Panc1 (cell line): Measurements from ENCODE around the gene AGPAT1. TPM values are rescaled to one million over a fixed set of nuclear protein-coding genes. Genes with fewer than 3 reads are reported as not detected.

Experiments
- ATAC-seq: fragments of 200-7000 bp; cut with Tn5 transposase; 2 replicates; pipeline ENCODE4 v1.9.1; 2020; ENCODE audit warnings: mild to moderate bottlenecking, moderate library complexity
- BruUV-seq: library from RNA; stranded (reverse); fragments of 400-500 nt; replicated peaks from 2 replicates; lab custom pipeline; 2021; lab: Mats Ljungman, UMichigan
- CTCF ChIA-PET: fragments of 300-600 bp; sonication (Branson Sonifier 250); formaldehyde crosslinking; loops from one replicate; lab custom pipeline; 2022; ENCODE audit warnings: antibody characterized with exemption; lab: Charles Lee
- POLR2A ChIA-PET: fragments of 300-600 bp; sonication (Branson Sonifier 250); formaldehyde crosslinking; loops from one replicate; lab custom pipeline; 2022; ENCODE audit warnings: antibody characterized with exemption; lab: Charles Lee
- DNase-seq: peaks from one replicate; pipeline ENCODE4 v3.0.0-alpha.2; 2010; ENCODE audit warnings: low read depth, low spot score
- H3K27ac ChIP-seq: 2 replicates; pipeline ENCODE4 v1.5.1; 2011; ENCODE audit warnings: mild to moderate bottlenecking, low read length, inconsistent platforms
- H3K27me3 ChIP-seq: fragments of 200-500 bp; sonication (Bioruptor generic); 2 replicates; pipeline ENCODE4 v1.6.0; 2014; ENCODE audit warnings: low read length, inconsistent platforms; ENCODE audit not compliant: control insufficient read depth, insufficient read depth
- H3K36me3 ChIP-seq: fragments of 200-500 bp; sonication (Bioruptor generic); 2 replicates; pipeline ENCODE4 v1.5.1; 2014; ENCODE audit warnings: inconsistent platforms, mild to moderate bottlenecking, low read length, moderate library complexity; ENCODE audit not compliant: control insufficient read depth, insufficient read depth
- H3K4me1 ChIP-seq: 2 replicates; pipeline ENCODE4 v1.5.1; 2011; ENCODE audit warnings: inconsistent platforms, mild to moderate bottlenecking, low read length, moderate library complexity; ENCODE audit not compliant: control insufficient read depth, insufficient read depth
- H3K4me3 ChIP-seq, 2 experiments: 2 replicates each; pipeline ENCODE4 v1.5.1; 2011 to 2012; ENCODE audit warnings: low read depth in 2 of 2, low read length in 2 of 2, mild to moderate bottlenecking in 2 of 2, inconsistent platforms in 1 of 2, moderate library complexity in 1 of 2
- H3K9me3 ChIP-seq: fragments of 200-500 bp; sonication (Bioruptor generic); 2 replicates; pipeline ENCODE4 v1.5.1; 2014; ENCODE audit warnings: low read depth, mild to moderate bottlenecking, inconsistent platforms, low read length, moderate library complexity; ENCODE audit not compliant: control insufficient read depth, insufficient read depth
- POLR2AphosphoS5 ChIP-seq: IDR thresholded peaks from 2 replicates; pipeline ENCODE4 v1.6.1; 2012; ENCODE audit warnings: mild to moderate bottlenecking, low read depth, low read length, moderate library complexity
- SIN3A ChIP-seq: IDR thresholded peaks from 2 replicates; pipeline ENCODE4 v1.6.1; 2012; ENCODE audit warnings: low read depth, mild to moderate bottlenecking, low read length, moderate library complexity, borderline replicate concordance; ENCODE audit not compliant: insufficient read depth
- TCF7L2 ChIP-seq: IDR thresholded peaks from 2 replicates; pipeline ENCODE4 v1.6.1; 2011; ENCODE audit warnings: mild to moderate bottlenecking, low read depth, low read length, inconsistent platforms
- in situ Hi-C: cut with HindIII; loops from 2 replicates; pipeline ENCODE4 v1.10.0; 2016; ENCODE audit warnings: low sequenced_read_pairs, low pct_unique_long_range_greater_than_20kb
- intact Hi-C: fragments of 100-400 bp; cut with micrococcal nuclease; formaldehyde crosslinking; loops from one replicate; pipeline ENCODE4 v1.10.0; 2022; ENCODE audit not compliant: unreplicated experiment
- total RNA-seq: library from RNA; stranded (reverse); gene quantifications from one replicate; pipeline ENCODE4 v1.2.1, GENCODE V29; 2021; ENCODE audit not compliant: unreplicated experiment
- TF ChIP-seq, protein P1 (sequence below), 2 experiments: IDR thresholded peaks; 2 replicates each; pipeline ENCODE4 v1.6.1; 2011 to 2012; ENCODE audit warnings: low read depth in 2 of 2, control low read depth in 1 of 2, low read length in 1 of 2, mild to moderate bottlenecking in 1 of 2, moderate library complexity in 1 of 2; ENCODE audit not compliant: insufficient read depth in 1 of 2
- TF ChIP-seq, protein P2 (sequence below): fragments of 450-650 bp; IDR thresholded peaks from 2 replicates; pipeline ENCODE4 v1.5.1; 2017; ENCODE audit warnings: mild to moderate bottlenecking

AGPAT1 gene
- total RNA-seq, 1 experiment from 2014 or later, result 88.4 TPM

DNA sequence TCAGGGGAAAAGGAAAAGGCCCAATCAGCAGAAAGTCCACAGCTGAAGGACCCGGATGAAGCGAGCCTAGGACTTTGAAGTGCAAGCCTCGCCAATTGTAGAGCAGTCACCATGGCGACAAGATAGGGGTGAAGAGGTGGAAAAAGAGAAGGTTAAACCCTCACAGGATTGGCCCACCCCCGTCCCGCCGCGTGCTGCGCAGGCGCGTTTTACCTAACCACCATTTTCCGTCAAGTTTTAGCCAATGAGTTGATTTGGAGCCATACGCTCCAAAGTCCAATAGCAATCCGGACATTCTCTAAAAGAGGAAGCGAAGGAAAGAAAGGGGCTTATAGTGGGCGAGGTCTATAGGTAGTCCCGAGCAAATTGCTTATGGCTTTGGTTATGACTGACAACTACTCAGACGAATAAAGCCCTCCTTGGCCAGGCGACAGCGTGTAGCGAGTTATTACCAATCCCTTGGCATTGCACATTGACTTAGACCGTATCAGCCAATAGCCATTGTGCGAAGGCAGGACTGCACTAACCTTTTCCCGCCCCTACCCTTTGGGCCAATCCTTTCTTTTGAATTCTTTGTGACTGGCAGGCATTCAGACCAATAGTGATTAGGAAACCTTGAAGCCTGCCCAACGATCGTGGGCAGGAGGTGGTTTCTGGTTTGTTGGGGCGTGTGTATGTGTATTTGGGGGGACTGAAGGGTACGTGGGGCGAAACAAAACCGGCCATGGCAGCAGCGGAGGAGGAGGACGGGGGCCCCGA, 2.1 kb upstream of the AGPAT1 start, which contains the start of gene RNF5:
Gene RNF5, plus strand, starts transcription at position 618 of the 759 bp plus-strand sequence. Its CDS starts 107 bp downstream, at position 725.
- in situ Hi-C loops, result no loop called here
- H3K4me1 ChIP-seq, result peaks cover 35% of the 10 kb centered on the region
- H3K27ac ChIP-seq, result peak within 1 kb of the TSS; percentile 98
- ChIA-PET POLR2A (interaction anchor here (1.0 to 1.1 kb wide), 2 partner anchors 18 to 88 kb away, joined by 3 to 4 read pairs; no protein-coding TSS in a partner anchor), CTCF (interaction anchor here (0.6 to 1.4 kb wide), 2 partner anchors 14 to 18 kb away, joined by 3 read pairs; no protein-coding TSS in a partner anchor)
- no peaks in the 10 kb centered on the region for H3K9me3 ChIP-seq
- peak within 1 kb of the TSS; percentile 61 to 64 for H3K4me3 ChIP-seq
- no TSS peak for BruUV-seq
- DNase-seq, result peak; percentile 99
- peak; percentile 89 for ATAC-seq
- intact Hi-C loops, result no loop called here
- H3K27me3 ChIP-seq, result no peaks in the 10 kb centered on the region
- TF ChIP-seq SIN3A (0 out of 2 replicates have a peak, but pooled peaks have one; percentile 26), TCF7L2 (peak; percentile 99), POLR2AphosphoS5 (no peak)
- TF ChIP-seq, protein P1, sequence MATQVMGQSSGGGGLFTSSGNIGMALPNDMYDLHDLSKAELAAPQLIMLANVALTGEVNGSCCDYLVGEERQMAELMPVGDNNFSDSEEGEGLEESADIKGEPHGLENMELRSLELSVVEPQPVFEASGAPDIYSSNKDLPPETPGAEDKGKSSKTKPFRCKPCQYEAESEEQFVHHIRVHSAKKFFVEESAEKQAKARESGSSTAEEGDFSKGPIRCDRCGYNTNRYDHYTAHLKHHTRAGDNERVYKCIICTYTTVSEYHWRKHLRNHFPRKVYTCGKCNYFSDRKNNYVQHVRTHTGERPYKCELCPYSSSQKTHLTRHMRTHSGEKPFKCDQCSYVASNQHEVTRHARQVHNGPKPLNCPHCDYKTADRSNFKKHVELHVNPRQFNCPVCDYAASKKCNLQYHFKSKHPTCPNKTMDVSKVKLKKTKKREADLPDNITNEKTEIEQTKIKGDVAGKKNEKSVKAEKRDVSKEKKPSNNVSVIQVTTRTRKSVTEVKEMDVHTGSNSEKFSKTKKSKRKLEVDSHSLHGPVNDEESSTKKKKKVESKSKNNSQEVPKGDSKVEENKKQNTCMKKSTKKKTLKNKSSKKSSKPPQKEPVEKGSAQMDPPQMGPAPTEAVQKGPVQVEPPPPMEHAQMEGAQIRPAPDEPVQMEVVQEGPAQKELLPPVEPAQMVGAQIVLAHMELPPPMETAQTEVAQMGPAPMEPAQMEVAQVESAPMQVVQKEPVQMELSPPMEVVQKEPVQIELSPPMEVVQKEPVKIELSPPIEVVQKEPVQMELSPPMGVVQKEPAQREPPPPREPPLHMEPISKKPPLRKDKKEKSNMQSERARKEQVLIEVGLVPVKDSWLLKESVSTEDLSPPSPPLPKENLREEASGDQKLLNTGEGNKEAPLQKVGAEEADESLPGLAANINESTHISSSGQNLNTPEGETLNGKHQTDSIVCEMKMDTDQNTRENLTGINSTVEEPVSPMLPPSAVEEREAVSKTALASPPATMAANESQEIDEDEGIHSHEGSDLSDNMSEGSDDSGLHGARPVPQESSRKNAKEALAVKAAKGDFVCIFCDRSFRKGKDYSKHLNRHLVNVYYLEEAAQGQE (IDR thresholded peaks at IDR 0.05; ENCODE audit: insufficient read depth in 1 of 2, low read depth in 2 of 2, low read length in 1 of 2), result no peak
- TF ChIP-seq, protein P2, sequence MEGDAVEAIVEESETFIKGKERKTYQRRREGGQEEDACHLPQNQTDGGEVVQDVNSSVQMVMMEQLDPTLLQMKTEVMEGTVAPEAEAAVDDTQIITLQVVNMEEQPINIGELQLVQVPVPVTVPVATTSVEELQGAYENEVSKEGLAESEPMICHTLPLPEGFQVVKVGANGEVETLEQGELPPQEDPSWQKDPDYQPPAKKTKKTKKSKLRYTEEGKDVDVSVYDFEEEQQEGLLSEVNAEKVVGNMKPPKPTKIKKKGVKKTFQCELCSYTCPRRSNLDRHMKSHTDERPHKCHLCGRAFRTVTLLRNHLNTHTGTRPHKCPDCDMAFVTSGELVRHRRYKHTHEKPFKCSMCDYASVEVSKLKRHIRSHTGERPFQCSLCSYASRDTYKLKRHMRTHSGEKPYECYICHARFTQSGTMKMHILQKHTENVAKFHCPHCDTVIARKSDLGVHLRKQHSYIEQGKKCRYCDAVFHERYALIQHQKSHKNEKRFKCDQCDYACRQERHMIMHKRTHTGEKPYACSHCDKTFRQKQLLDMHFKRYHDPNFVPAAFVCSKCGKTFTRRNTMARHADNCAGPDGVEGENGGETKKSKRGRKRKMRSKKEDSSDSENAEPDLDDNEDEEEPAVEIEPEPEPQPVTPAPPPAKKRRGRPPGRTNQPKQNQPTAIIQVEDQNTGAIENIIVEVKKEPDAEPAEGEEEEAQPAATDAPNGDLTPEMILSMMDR, result no peak
- H3K36me3 ChIP-seq, result 0 out of 2 replicates have a peak, but pooled peaks cover 3% of the 10 kb centered on the region

DNA sequence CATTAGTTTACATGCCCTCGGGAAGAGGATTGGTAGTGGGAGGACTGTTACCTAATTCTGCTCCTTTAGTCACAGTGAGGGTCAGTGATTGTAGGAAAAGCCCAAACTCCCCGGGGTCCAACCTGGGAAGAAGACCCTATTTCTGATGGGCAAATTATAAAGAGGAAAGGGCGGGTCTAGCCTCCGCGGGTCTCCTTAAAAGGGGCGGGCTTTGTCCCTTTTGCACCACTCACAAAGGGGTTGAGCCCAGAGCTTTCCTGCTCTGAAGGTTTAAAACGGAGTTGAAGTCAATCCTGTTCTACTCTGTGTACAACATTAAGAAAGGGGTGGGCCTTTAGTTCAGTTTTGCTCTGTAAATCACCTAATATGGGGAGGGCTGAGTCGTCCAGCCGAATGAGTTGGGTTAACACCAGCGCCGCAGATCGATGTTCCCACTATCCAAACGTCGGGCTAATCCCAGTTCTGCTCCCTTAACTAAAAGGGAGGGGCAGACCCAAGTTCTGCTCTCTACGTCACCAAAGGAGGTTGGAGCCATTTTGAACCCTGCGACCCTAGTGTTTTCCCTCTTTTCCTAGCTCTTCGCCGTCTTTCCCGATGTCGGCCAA, 1.4 kb upstream of the AGPAT1 start:
- peak overlapping the region; percentile 61 to 64 for H3K4me3 ChIP-seq
- in situ Hi-C loops (no loop called here), intact Hi-C loops (no loop called here)
- 0 out of 2 replicates have a peak, but pooled peaks cover 3% of the 10 kb centered on the region for H3K36me3 ChIP-seq
- DNase-seq, result no peak
- no peaks in the 10 kb centered on the region for H3K27me3 ChIP-seq
- ATAC-seq, result peak; percentile 52
- H3K27ac ChIP-seq, result peak overlapping the region; percentile 98
- BruUV-seq, result no TSS peak
- POLR2A ChIA-PET, result interaction anchor here (1.0 to 1.1 kb wide), 2 partner anchors 18 to 87 kb away, joined by 3 to 4 read pairs; no protein-coding TSS in a partner anchor
- CTCF ChIA-PET, result interaction anchor here (0.6 to 1.4 kb wide), 2 partner anchors 13 to 18 kb away, joined by 3 read pairs; no protein-coding TSS in a partner anchor
- H3K9me3 ChIP-seq, result no peaks in the 10 kb centered on the region
- TF ChIP-seq SIN3A (no peak), POLR2AphosphoS5 (peak; percentile 70; the same call in 1 of the 2 replicates)
- peaks cover 37% of the 10 kb centered on the region for H3K4me1 ChIP-seq
